Ishikawa (cell line): Measurements from ENCODE around the gene MED10.

ENCODE experiments used
- CEBPB ChIP-seq: IDR thresholded peaks from 2 replicates; pipeline ENCODE4 v1.6.1; 2012
- EGR1 ChIP-seq: IDR thresholded peaks from 2 replicates; pipeline ENCODE4 v1.6.1; 2012
- EP300 ChIP-seq: IDR thresholded peaks from 2 replicates; pipeline ENCODE4 v1.6.1; 2012; ENCODE audit warnings: borderline replicate concordance
- FOXM1 ChIP-seq: IDR thresholded peaks from 2 replicates; pipeline ENCODE4 v1.6.1; 2012; ENCODE audit warnings: low read depth, borderline replicate concordance
- MAX ChIP-seq: IDR thresholded peaks from 2 replicates; pipeline ENCODE4 v1.6.1; 2012
- NFIC ChIP-seq: IDR thresholded peaks from 2 replicates; pipeline ENCODE4 v1.6.1; 2012
- RAD21 ChIP-seq: IDR thresholded peaks from 2 replicates; pipeline ENCODE4 v1.6.1; 2012; ENCODE audit warnings: low read depth
- TAF1 ChIP-seq: IDR thresholded peaks from 2 replicates; pipeline ENCODE4 v1.6.1; 2012; ENCODE audit warnings: low read depth, mild to moderate bottlenecking
- TCF12 ChIP-seq: IDR thresholded peaks from 2 replicates; pipeline ENCODE4 v1.6.1; 2012; ENCODE audit warnings: low read depth
- TEAD4 ChIP-seq: IDR thresholded peaks from 2 replicates; pipeline ENCODE4 v1.6.1; 2012
- YY1 ChIP-seq: IDR thresholded peaks from 2 replicates; pipeline ENCODE4 v1.6.1; 2012; ENCODE audit warnings: low read depth
- TF ChIP-seq, protein P1 (sequence below): IDR thresholded peaks from 2 replicates; pipeline ENCODE4 v1.6.1; 2012; ENCODE audit warnings: low read depth, mild to moderate bottlenecking
- TF ChIP-seq, protein P2 (sequence below): IDR thresholded peaks from 2 replicates; pipeline ENCODE4 v1.6.1; 2012

DNA sequence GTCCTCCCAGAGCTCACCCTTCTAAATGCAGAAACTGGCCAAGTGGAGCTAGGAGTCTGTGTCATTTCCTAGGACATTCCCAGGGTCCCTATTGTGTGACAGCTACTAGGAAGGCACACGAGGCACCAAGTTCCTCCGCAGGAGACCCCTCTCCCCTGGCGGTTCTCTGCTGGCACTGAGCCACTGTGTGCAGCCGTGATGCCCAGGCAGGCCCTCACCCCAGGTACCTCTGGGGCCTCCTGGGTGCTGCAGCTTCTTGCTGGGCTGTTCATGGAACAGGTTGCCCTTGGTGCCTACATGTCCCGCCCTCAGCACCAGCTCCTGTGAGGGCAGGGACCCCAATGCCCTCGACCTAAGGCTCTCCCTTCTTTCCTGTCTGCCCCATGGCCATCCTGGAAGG is 23.1 kb downstream of the MED10 start:
- TF ChIP-seq TAF1 (no peak), FOXM1 (no peak), YY1 (no peak), MAX (no peak), EP300 (no peak), RAD21 (no peak), CEBPB (no peak), NFIC (no peak), TEAD4 (no peak), EGR1 (no peak), TCF12 (no peak)
- TF ChIP-seq, protein P1, sequence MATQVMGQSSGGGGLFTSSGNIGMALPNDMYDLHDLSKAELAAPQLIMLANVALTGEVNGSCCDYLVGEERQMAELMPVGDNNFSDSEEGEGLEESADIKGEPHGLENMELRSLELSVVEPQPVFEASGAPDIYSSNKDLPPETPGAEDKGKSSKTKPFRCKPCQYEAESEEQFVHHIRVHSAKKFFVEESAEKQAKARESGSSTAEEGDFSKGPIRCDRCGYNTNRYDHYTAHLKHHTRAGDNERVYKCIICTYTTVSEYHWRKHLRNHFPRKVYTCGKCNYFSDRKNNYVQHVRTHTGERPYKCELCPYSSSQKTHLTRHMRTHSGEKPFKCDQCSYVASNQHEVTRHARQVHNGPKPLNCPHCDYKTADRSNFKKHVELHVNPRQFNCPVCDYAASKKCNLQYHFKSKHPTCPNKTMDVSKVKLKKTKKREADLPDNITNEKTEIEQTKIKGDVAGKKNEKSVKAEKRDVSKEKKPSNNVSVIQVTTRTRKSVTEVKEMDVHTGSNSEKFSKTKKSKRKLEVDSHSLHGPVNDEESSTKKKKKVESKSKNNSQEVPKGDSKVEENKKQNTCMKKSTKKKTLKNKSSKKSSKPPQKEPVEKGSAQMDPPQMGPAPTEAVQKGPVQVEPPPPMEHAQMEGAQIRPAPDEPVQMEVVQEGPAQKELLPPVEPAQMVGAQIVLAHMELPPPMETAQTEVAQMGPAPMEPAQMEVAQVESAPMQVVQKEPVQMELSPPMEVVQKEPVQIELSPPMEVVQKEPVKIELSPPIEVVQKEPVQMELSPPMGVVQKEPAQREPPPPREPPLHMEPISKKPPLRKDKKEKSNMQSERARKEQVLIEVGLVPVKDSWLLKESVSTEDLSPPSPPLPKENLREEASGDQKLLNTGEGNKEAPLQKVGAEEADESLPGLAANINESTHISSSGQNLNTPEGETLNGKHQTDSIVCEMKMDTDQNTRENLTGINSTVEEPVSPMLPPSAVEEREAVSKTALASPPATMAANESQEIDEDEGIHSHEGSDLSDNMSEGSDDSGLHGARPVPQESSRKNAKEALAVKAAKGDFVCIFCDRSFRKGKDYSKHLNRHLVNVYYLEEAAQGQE: no peak
- TF ChIP-seq, protein P2, sequence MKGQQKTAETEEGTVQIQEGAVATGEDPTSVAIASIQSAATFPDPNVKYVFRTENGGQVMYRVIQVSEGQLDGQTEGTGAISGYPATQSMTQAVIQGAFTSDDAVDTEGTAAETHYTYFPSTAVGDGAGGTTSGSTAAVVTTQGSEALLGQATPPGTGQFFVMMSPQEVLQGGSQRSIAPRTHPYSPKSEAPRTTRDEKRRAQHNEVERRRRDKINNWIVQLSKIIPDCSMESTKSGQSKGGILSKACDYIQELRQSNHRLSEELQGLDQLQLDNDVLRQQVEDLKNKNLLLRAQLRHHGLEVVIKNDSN: no peak
